ENCODE results near the gene DBNDD1. TPM values are rescaled to one million over a fixed set of nuclear protein-coding genes. Genes with fewer than 3 reads are reported as not detected.

DBNDD1 gene
- total and polyA plus RNA-seq, 2 donors (not counting 1 experiment from before 2014, with no cell fraction given): 3.1 to 72.1 TPM

DNA sequence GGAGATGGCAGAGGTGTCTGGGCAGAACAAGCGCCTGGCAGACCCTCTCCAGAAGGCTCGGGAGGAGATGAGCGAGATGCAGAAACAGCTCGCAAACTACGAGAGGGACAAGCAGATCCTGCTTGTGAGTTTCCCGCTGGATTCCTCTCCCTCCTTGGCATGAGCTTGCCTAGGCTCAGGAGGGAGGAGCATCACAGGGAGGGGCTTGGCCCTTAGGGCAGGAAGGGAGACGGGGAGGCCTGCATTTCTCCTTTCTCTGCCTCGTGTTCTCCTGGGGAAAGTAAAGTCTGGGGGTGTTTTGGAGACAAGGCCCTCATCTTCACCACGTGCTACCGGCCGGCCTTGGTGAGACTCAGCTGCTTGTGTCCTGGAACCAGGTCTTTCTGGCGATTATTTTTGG, 18.0 kb upstream of the DBNDD1 start:
- Mint-ChIP-seq H3K4me1 (no peaks in the 10 kb centered on the region), H3K9me3 (ENCODE audit: insufficient read depth) (no peaks in the 10 kb centered on the region), H3K4me3 (no peak overlapping the region), H3K27me3 (no peaks in the 10 kb centered on the region), H3K27ac (no peak overlapping the region)
- H3K27ac ChIP-seq (ENCODE audit: low read length in 2 of 2): no peak overlapping the region
- H2AFZ ChIP-seq (ENCODE audit: insufficient read depth, low read depth, low read length, poor library complexity, severe bottlenecking): no peak overlapping the region
- ChIA-PET POLR2A (no interaction called here), CTCF (interaction anchor here (0.6 kb wide), 1 partner anchor 1389 kb away, joined by 3 read pairs; no protein-coding TSS in a partner anchor)
- no peak overlapping the region for H3K4me3 ChIP-seq (ENCODE audit: control extremely low read depth in 1 of 5, extremely low read depth in 1 of 5, insufficient read depth in 1 of 5, low read depth in 2 of 5, low read length in 4 of 5)
- TF ChIP-seq, protein P1, sequence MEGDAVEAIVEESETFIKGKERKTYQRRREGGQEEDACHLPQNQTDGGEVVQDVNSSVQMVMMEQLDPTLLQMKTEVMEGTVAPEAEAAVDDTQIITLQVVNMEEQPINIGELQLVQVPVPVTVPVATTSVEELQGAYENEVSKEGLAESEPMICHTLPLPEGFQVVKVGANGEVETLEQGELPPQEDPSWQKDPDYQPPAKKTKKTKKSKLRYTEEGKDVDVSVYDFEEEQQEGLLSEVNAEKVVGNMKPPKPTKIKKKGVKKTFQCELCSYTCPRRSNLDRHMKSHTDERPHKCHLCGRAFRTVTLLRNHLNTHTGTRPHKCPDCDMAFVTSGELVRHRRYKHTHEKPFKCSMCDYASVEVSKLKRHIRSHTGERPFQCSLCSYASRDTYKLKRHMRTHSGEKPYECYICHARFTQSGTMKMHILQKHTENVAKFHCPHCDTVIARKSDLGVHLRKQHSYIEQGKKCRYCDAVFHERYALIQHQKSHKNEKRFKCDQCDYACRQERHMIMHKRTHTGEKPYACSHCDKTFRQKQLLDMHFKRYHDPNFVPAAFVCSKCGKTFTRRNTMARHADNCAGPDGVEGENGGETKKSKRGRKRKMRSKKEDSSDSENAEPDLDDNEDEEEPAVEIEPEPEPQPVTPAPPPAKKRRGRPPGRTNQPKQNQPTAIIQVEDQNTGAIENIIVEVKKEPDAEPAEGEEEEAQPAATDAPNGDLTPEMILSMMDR (IDR thresholded peaks at IDR 0.05): no peak
- WGBS (ENCODE audit: insufficient coverage): 92% methylated on average over 11 of the region's 12 CpGs
- H3K36me3 ChIP-seq (replicated peaks in 1 of 2; ENCODE audit: control extremely low read depth in 1 of 2, control insufficient read depth in 1 of 2, extremely low read depth in 1 of 2, insufficient read depth in 2 of 2, low read length in 1 of 2): peaks cover 0 to 6% of the 10 kb centered on the region in 2 experiments
- no peaks in the 10 kb centered on the region for H3K27me3 ChIP-seq (replicated peaks in 1 of 4; ENCODE audit: control extremely low read depth in 1 of 4, control insufficient read depth in 3 of 4, insufficient read depth in 4 of 4, low read length in 3 of 4)
- DNase-seq: no peak
- no peaks in the 10 kb centered on the region for H3K4me1 ChIP-seq (ENCODE audit: control insufficient read depth in 2 of 2, insufficient read depth in 2 of 2, low read length in 2 of 2)
- no peaks in the 10 kb centered on the region for H3K9me3 ChIP-seq (ENCODE audit: control extremely low read depth in 1 of 3, control insufficient read depth in 2 of 3, insufficient read depth in 1 of 3, low read length in 2 of 3)
- no peaks in the 10 kb centered on the region for H4K20me1 ChIP-seq (ENCODE audit: control insufficient read depth, insufficient read depth, low read length, poor library complexity, severe bottlenecking)
- H3K79me2 ChIP-seq (ENCODE audit: control insufficient read depth, insufficient read depth, low read length): no peaks in the 10 kb centered on the region
- H3K4me2 ChIP-seq (replicated peaks; ENCODE audit: low read depth, low read length, poor library complexity, severe bottlenecking): no peak overlapping the region
- no peak for ATAC-seq (ENCODE audit: low read depth)
- no peak overlapping the region for H3K9ac ChIP-seq (ENCODE audit: low read length)
- intact Hi-C loops (cut with micrococcal nuclease): no loop called here

- Histone ChIP-seq H4K20me1 (ENCODE audit: control insufficient read depth, insufficient read depth, low read length, poor library complexity, severe bottlenecking) (no peaks in the 10 kb centered on the region), H3K9me3 (ENCODE audit: control extremely low read depth in 1 of 3, control insufficient read depth in 2 of 3, insufficient read depth in 1 of 3, low read length in 2 of 3) (no peaks in the 10 kb centered on the region), H3K9ac (ENCODE audit: low read length) (no peak overlapping the region), H3K4me1 (ENCODE audit: control insufficient read depth in 2 of 2, insufficient read depth in 2 of 2, low read length in 2 of 2) (no peaks in the 10 kb centered on the region), H3K79me2 (ENCODE audit: control insufficient read depth, insufficient read depth, low read length) (no peaks in the 10 kb centered on the region), H3K27ac (ENCODE audit: low read length in 2 of 2) (no peak overlapping the region), H3K36me3 (replicated peaks in 1 of 2; ENCODE audit: control extremely low read depth in 1 of 2, control insufficient read depth in 1 of 2, extremely low read depth in 1 of 2, insufficient read depth in 2 of 2, low read length in 1 of 2) (peaks cover 0 to 6% of the 10 kb centered on the region in 2 experiments), H3K4me3 (ENCODE audit: control extremely low read depth in 1 of 5, extremely low read depth in 1 of 5, insufficient read depth in 1 of 5, low read depth in 2 of 5, low read length in 4 of 5) (no peak overlapping the region), H2AFZ (ENCODE audit: insufficient read depth, low read depth, low read length, poor library complexity, severe bottlenecking) (no peak overlapping the region), H3K4me2 (replicated peaks; ENCODE audit: low read depth, low read length, poor library complexity, severe bottlenecking) (no peak overlapping the region), H3K27me3 (replicated peaks in 1 of 4; ENCODE audit: control extremely low read depth in 1 of 4, control insufficient read depth in 3 of 4, insufficient read depth in 4 of 4, low read length in 3 of 4) (no peaks in the 10 kb centered on the region)
- WGBS (ENCODE audit: insufficient coverage): 95% methylated on average over 5 of the region's 5 CpGs
- POLR2A ChIA-PET: no interaction called here
- no peaks in the 10 kb centered on the region for H3K27me3 Mint-ChIP-seq
- no peaks in the 10 kb centered on the region for H3K4me1 Mint-ChIP-seq
- CTCF ChIA-PET: no interaction called here
- H3K4me3 Mint-ChIP-seq: no peak overlapping the region
- no peaks in the 10 kb centered on the region for H3K9me3 Mint-ChIP-seq (ENCODE audit: insufficient read depth)
- no peak for ATAC-seq (ENCODE audit: low read depth)
- H3K27ac Mint-ChIP-seq: no peak overlapping the region
- intact Hi-C loops (cut with micrococcal nuclease): no loop called here
- no peak for DNase-seq
- no peak for TF ChIP-seq EZH2 (IDR thresholded peaks at IDR 0.05; ENCODE audit: borderline replicate concordance, insufficient read depth, low read depth, low read length, poor library complexity, severe bottlenecking)
- TF ChIP-seq, protein P1 (IDR thresholded peaks at IDR 0.05): no peak
These were observed 16.6 kb upstream of the DBNDD1 start for GRCh38 chr16:90035902-90036301.
